KMS-11 (cell line): ENCODE results near the gene SCUBE1.

Experiments used
- H2AFZ ChIP-seq: fragments of 200-600 bp; sonication (generic); 2 replicates; pipeline ENCODE4 v1.6.1; 2016; ENCODE audit warnings: antibody characterized with exemption, mixed run types, low read depth
- H3K27ac ChIP-seq: fragments of 200-600 bp; sonication (generic); 2 replicates; pipeline ENCODE4 v1.6.1; 2016; ENCODE audit warnings: mild to moderate bottlenecking, mixed run types
- H3K27me3 ChIP-seq: fragments of 200-600 bp; sonication (generic); 2 replicates; pipeline ENCODE4 v1.6.1; 2017; ENCODE audit warnings: mild to moderate bottlenecking, low read depth, mixed run types, moderate library complexity; ENCODE audit not compliant: insufficient read depth
- H3K36me3 ChIP-seq: fragments of 200-600 bp; sonication (generic); 2 replicates; pipeline ENCODE4 v1.6.1; 2017; ENCODE audit warnings: mild to moderate bottlenecking, mixed run types; ENCODE audit not compliant: insufficient read depth
- H3K4me1 ChIP-seq: fragments of 200-600 bp; sonication (generic); 2 replicates; pipeline ENCODE4 v1.6.1; 2016; ENCODE audit warnings: mild to moderate bottlenecking, low read depth, mixed run types; ENCODE audit not compliant: poor library complexity, severe bottlenecking
- H3K4me2 ChIP-seq: fragments of 200-600 bp; sonication (generic); 2 replicates; pipeline ENCODE4 v1.7.0; 2016; ENCODE audit warnings: mild to moderate bottlenecking, mixed run types
- H3K4me3 ChIP-seq: fragments of 200-600 bp; sonication (generic); IDR thresholded peaks from 2 replicates; pipeline ENCODE4 v1.6.1; 2017; ENCODE audit warnings: low read depth, low read length, mixed read lengths; ENCODE audit not compliant: insufficient read depth
- H3K79me2 ChIP-seq: fragments of 200-600 bp; sonication (generic); 2 replicates; pipeline ENCODE4 v1.6.1; 2016; ENCODE audit warnings: low read depth, mixed run types; ENCODE audit not compliant: insufficient read depth
- H3K9ac ChIP-seq: fragments of 200-600 bp; sonication (generic); 2 replicates; pipeline ENCODE4 v1.6.1; 2016; ENCODE audit warnings: mild to moderate bottlenecking, mixed run types
- H4K20me1 ChIP-seq: fragments of 200-600 bp; sonication (generic); 2 replicates; pipeline ENCODE4 v1.6.1; 2016; ENCODE audit warnings: mild to moderate bottlenecking, mixed run types; ENCODE audit not compliant: insufficient read depth
- CTCF ChIP-seq: fragments of 200-600 bp; sonication (generic); conservative IDR thresholded peaks from 2 replicates; pipeline ENCODE4 v1.6.1; 2017; ENCODE audit warnings: low read depth, mild to moderate bottlenecking, antibody characterized with exemption, low read length, moderate library complexity, mixed read lengths

The SCUBE1 gene

DNA sequence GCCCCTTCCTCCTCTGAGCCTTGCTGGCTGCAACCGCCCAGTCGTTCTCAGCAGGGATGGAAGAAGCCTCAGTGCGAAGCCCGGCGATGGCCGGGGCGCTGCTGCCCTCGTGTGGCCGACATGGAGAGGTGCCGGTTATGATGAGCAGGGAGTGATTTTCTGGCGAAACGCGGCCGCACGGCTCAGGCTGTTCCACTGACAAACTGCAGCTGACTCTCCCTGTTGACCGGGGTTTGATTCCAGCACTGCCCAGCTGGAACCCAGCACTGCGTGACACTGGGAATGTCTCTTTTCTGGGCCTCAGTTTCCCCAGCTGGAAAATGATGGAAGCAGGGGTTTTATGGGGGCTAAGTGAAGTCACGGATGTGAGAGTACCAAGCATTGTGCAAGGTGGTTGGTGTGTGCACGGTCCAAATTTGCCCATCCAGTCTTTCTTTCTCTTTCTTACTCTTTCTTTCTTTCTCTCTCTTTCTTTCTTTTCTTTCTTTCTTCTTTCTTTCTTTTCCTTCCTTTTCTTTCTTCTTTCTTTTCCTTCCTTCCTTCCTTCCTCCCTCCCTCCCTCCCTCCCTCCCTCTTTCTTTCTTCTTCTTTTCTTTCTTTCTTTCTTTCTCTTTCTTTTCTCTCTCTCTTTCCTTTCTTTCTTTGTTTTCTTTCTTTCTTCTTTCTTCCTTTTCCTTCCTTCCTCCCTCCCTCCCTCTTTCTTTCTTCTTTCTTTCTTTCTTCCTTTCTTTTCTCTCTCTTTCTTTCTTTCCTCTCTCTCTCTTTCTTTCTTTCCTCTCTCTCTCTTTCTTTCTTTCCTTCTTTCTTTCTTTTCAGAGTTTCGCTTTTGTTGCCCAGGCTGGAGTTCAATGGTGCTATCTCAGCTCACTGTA, 42.8 kb upstream of the SCUBE1 start:
- Histone ChIP-seq H3K27ac (no peak overlapping the region), H3K27me3 (peaks cover 56% of the 10 kb centered on the region), H3K4me2 (no peak overlapping the region), H3K9ac (no peak overlapping the region), H3K79me2 (no peaks in the 10 kb centered on the region), H4K20me1 (no peaks in the 10 kb centered on the region), H3K4me1 (no peaks in the 10 kb centered on the region), H2AFZ (no peak overlapping the region), H3K4me3 (no peak overlapping the region), H3K36me3 (no peaks in the 10 kb centered on the region)
- peak; percentile 84 for TF ChIP-seq CTCF

DNA sequence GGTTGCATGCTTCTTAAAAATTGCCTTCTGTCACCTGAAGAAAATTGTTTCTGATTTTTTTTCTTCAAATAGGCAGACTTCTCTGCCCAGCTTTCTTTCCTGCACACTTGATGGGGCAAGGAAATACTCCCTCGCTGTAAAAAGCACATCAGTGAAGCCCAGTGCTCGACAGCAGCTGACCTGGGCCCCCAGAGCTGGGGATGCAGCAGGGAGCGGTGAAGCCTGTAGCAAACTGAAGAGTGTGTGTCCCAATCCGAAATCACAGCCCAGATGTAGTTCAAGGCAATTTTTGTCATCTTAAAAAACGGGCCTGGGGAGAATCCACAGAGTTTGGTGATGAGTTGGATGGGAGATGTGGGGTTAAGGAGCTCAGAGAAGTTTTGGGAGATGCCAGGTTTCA, 41.7 kb upstream of the SCUBE1 start:
- Histone ChIP-seq H4K20me1 (no peaks in the 10 kb centered on the region), H2AFZ (no peak overlapping the region), H3K4me1 (no peaks in the 10 kb centered on the region), H3K79me2 (no peaks in the 10 kb centered on the region), H3K27me3 (peaks cover 58% of the 10 kb centered on the region; the same call in 1 of the 2 replicates), H3K27ac (no peak overlapping the region), H3K4me3 (no peak overlapping the region), H3K4me2 (no peak overlapping the region), H3K36me3 (no peaks in the 10 kb centered on the region), H3K9ac (no peak overlapping the region)
- TF ChIP-seq CTCF, result no peak

DNA sequence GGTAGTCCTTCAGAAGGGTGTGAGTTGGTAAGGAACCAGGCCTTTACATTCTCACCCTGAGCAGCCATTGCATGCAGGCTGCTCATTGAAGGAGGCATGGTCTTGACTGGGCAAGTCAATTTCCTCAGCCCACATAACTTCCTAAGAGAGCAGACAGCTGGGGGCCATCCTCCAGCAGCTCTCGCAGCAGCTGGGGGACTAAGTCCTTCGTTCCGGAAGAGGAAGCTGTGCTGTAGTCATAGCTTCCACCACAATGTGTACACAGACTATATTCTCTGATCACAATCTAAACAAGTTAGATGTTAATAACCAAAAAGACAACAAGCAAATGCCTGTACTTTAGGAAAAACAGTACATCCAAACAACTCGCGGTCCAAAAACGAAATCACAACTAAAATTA, 38.5 kb upstream of the SCUBE1 start:
- Histone ChIP-seq H3K4me2 (no peak overlapping the region), H4K20me1 (no peaks in the 10 kb centered on the region), H3K27ac (no peak overlapping the region), H2AFZ (no peak overlapping the region), H3K4me3 (no peak overlapping the region), H3K36me3 (no peaks in the 10 kb centered on the region), H3K27me3 (peaks cover 53% of the 10 kb centered on the region), H3K4me1 (peaks cover 18% of the 10 kb centered on the region), H3K79me2 (no peaks in the 10 kb centered on the region), H3K9ac (no peak overlapping the region)
- no peak for TF ChIP-seq CTCF

GRCh38 chr22:43377896-43378704, 34.9 kb upstream of the SCUBE1 start:
- peak overlapping the region; percentile 82 for H3K4me2 ChIP-seq
- peaks cover 42% of the 10 kb centered on the region for H3K27me3 ChIP-seq
- peaks cover 18% of the 10 kb centered on the region for H3K4me1 ChIP-seq
- no peak overlapping the region for H3K27ac ChIP-seq
- no peaks in the 10 kb centered on the region for H3K79me2 ChIP-seq
- no peak overlapping the region for H2AFZ ChIP-seq
- H3K9ac ChIP-seq, result no peak overlapping the region
- no peak overlapping the region for H3K4me3 ChIP-seq
- TF ChIP-seq CTCF, result no peak
- H3K36me3 ChIP-seq, result no peaks in the 10 kb centered on the region
- no peaks in the 10 kb centered on the region for H4K20me1 ChIP-seq
